Right lobe of liver (tissue), 6 donors: ENCODE data around the gene ADSS1. TPM values are rescaled to one million over a fixed set of nuclear protein-coding genes. Genes with fewer than 3 reads are reported as not detected.

ENCODE experiments used
- ATAC-seq, 4 donors: fragments of 200-7000 bp; cut with Tn5 transposase; one replicate each; pipeline ENCODE4 v1.9.1; 2020; ENCODE audit warnings: mild to moderate bottlenecking in 4 of 4, moderate library complexity in 4 of 4
- DNase-seq, 3 donors: peaks; one replicate each; pipeline ENCODE4 v3.0.0-alpha.2; 2020
- H3K27ac ChIP-seq, 3 donors: fragments of 200-600 bp; one replicate each; pipeline ENCODE4 v1.8.0; 2022
- H3K27me3 ChIP-seq, 2 donors: fragments of 200-600 bp; one replicate each; pipeline ENCODE4 v1.8.0; 2022
- H3K36me3 ChIP-seq, 4 donors: fragments of 200-600 bp; sonication (generic) in 1 of 4; one replicate each; pipeline versions ENCODE4 v1.5.1 to v1.8.0; 2017 to 2022; ENCODE audit warnings: control low read depth in 1 of 4
- H3K4me1 ChIP-seq, 4 donors: fragments of 200-600 bp; sonication (generic) in 1 of 4; one replicate each; pipeline versions ENCODE4 v1.5.1 to v1.8.0; 2017 to 2022; ENCODE audit warnings: control low read depth in 1 of 4
- H3K4me3 ChIP-seq, 3 donors: fragments of 200-600 bp; one replicate each; pipeline ENCODE4 v1.8.0; 2022
- H3K9me3 ChIP-seq, 4 donors: fragments of 200-600 bp; sonication (generic) in 1 of 4; one replicate each; pipeline versions ENCODE4 v1.5.1 to v1.8.0; 2017 to 2022; ENCODE audit warnings: control low read depth in 1 of 4
- CTCF ChIP-seq, 4 donors: fragments of 200-600 bp in 3 of 4; fragments of 450-650 bp in 1 of 4; IDR thresholded peaks; one replicate each; pipeline versions ENCODE4 v1.5.1 to v1.8.0; 2016 to 2022; ENCODE audit warnings: antibody characterized with exemption in 4 of 4, mild to moderate bottlenecking in 2 of 4
- POLR2A ChIP-seq: fragments of 450-650 bp; IDR thresholded peaks from one replicate; pipeline ENCODE4 v1.6.1; 2017; ENCODE audit warnings: antibody characterized with exemption, mild to moderate bottlenecking
- WGBS: methylation state at CpG from one replicate; pipeline ENCODE4 v1.1.6; 2018; ENCODE audit warnings: low coverage, low lambda C conversion rate; ENCODE audit not compliant: insufficient coverage; ENCODE audit errors: missing lambda C conversion rate; 5-methylcytosine and 5-hydroxymethylcytosine counted together
- intact Hi-C, 2 donors: fragments of 100-400 bp; cut with DNase I; formaldehyde crosslinking; loops; one replicate each; pipeline versions ENCODE4 v1.11.2 to v1.14.1; 2022
- total RNA-seq, 6 experiments: library from RNA; depleted of rRNA in 2 of 6; stranded (reverse); fragments of >200 nt in 2 of 6; fragmentation: NEBNext Ultra II Directional in 3 of 6; extraction: Animal tissue kit (Norgen Biotek cat#: 25700) in 3 of 6; gene quantifications; one replicate each; pipeline versions ENCODE4 v1.1.0 to v1.2.4, GENCODE V29; 2016 to 2023
- donor health status: DM: no; HTN: yes; CAD: no.
- donor health status: DM: no; HTN: no; CAD: no.
- donor health status: DM: no; HTN: no; CAD: no.
- donor health status: DM: no; HTN: yes; CAD: no.
- donor health status: DM: no; HTN: yes; CAD: no.

Gene ADSS1
- total RNA-seq, 6 experiments from 2014 or later, result 8.1 to 50.5 (median 36.8) TPM

GRCh38 chr14:104714066-104714465 lies 10.0 kb upstream of the ADSS1 start:
- Histone ChIP-seq H3K36me3 (peaks cover 0 to 58% (median 27%) of the 10 kb centered on the region in 4 donors), H3K4me3 (no peak overlapping the region), H3K4me1 (no peaks in the 10 kb centered on the region), H3K27me3 (no peaks in the 10 kb centered on the region), H3K27ac (no peak overlapping the region), H3K9me3 (no peaks in the 10 kb centered on the region)
- ATAC-seq, result no peak
- intact Hi-C loops, result loop anchor here in 1 of 2 donors (5.0 kb wide), 1 partner anchor 62 kb away; no protein-coding TSS in a partner anchor
- TF ChIP-seq CTCF (IDR thresholded peaks at IDR 0.05), result no peak
- no peak for TF ChIP-seq POLR2A
- WGBS, result no CpG with 5 or more reads among the region's 16 CpGs
- no peak for DNase-seq

- H3K27me3 ChIP-seq, result no peaks in the 10 kb centered on the region
- WGBS, result 92% methylated on average over 13 of the region's 31 CpGs
- no peak for DNase-seq
- no peaks in the 10 kb centered on the region for H3K9me3 ChIP-seq
- H3K4me1 ChIP-seq, result no peaks in the 10 kb centered on the region
- peaks cover 0 to 58% (median 29%) of the 10 kb centered on the region in 4 donors for H3K36me3 ChIP-seq
- intact Hi-C loops, result loop anchor here in 1 of 2 donors (5.0 kb wide), 1 partner anchor 62 kb away; no protein-coding TSS in a partner anchor
- H3K4me3 ChIP-seq, result no peak overlapping the region
- TF ChIP-seq POLR2A (no peak), CTCF (IDR thresholded peaks at IDR 0.05) (no peak)
- no peak overlapping the region for H3K27ac ChIP-seq
- ATAC-seq, result no peak
Measured at GRCh38 chr14:104714681-104715080, 9.3 kb upstream of the ADSS1 start.

- 86% methylated on average over 7 of the region's 18 CpGs for WGBS
- DNase-seq (no peak), ATAC-seq (peak in 1 of 4 donors; percentile 9)
- H3K27me3 ChIP-seq, result no peaks in the 10 kb centered on the region
- no peak overlapping the region for H3K27ac ChIP-seq
- TF ChIP-seq POLR2A (no peak), CTCF (IDR thresholded peaks at IDR 0.05) (no peak)
- H3K4me3 ChIP-seq, result no peak overlapping the region
- intact Hi-C loops, result no loop called here
- peaks cover 0 to 53% (median 26%) of the 10 kb centered on the region in 4 donors for H3K36me3 ChIP-seq
- H3K4me1 ChIP-seq, result no peaks in the 10 kb centered on the region
- no peaks in the 10 kb centered on the region for H3K9me3 ChIP-seq
Measured at GRCh38 chr14:104715416-104715815, 8.6 kb upstream of the ADSS1 start.

GRCh38 chr14:104715871-104716270 lies 8.2 kb upstream of the ADSS1 start:
- Histone ChIP-seq H3K27me3 (no peaks in the 10 kb centered on the region), H3K36me3 (peaks cover 0 to 49% (median 22%) of the 10 kb centered on the region in 4 donors), H3K27ac (no peak overlapping the region), H3K9me3 (no peaks in the 10 kb centered on the region), H3K4me3 (no peak overlapping the region), H3K4me1 (no peaks in the 10 kb centered on the region)
- no CpG with 5 or more reads among the region's 12 CpGs for WGBS
- TF ChIP-seq CTCF (IDR thresholded peaks at IDR 0.05), result no peak
- TF ChIP-seq POLR2A, result no peak
- no peak for DNase-seq
- no peak for ATAC-seq
- intact Hi-C loops, result no loop called here

GRCh38 chr14:104717137-104717536 lies 6.9 kb upstream of the ADSS1 start:
- no peaks in the 10 kb centered on the region for H3K27me3 ChIP-seq
- DNase-seq, result no peak
- H3K9me3 ChIP-seq, result no peaks in the 10 kb centered on the region
- 93% methylated on average over 13 of the region's 22 CpGs for WGBS
- ATAC-seq, result no peak
- intact Hi-C loops, result no loop called here
- peaks cover 0 to 36% (median 14%) of the 10 kb centered on the region in 4 donors for H3K36me3 ChIP-seq
- no peak overlapping the region for H3K4me3 ChIP-seq
- H3K4me1 ChIP-seq, result no peaks in the 10 kb centered on the region
- H3K27ac ChIP-seq, result no peak overlapping the region
- no peak for TF ChIP-seq POLR2A
- TF ChIP-seq CTCF (IDR thresholded peaks at IDR 0.05), result no peak
